Mammary epithelial cell (primary cell): ENCODE results near the gene CAMTA1.

Experiments
- CTCF ChIP-seq, 2 donors: IDR thresholded peaks in 1 of 2; conservative IDR thresholded peaks in 1 of 2; 2 replicates each; pipeline ENCODE4 v1.5.1; 2011 to 2012; ENCODE audit warnings: inconsistent platforms in 2 of 2, low read length in 2 of 2, mild to moderate bottlenecking in 2 of 2, control low read depth in 1 of 2, low read depth in 1 of 2; ENCODE audit not compliant: insufficient read depth in 1 of 2; ENCODE audit errors: extremely low read depth in 1 of 2
- EZH2 ChIP-seq: IDR thresholded peaks from 2 replicates; pipeline ENCODE4 v1.6.1; 2012; ENCODE audit warnings: low read length, inconsistent platforms, borderline replicate concordance

GRCh38 chr1:6962478-6962995, 177.3 kb downstream of the CAMTA1 start:
- no peak for TF ChIP-seq CTCF (conservative IDR thresholded peaks at IDR 0.05 in 1 of 2, IDR thresholded peaks at IDR 0.05 in 1 of 2; ENCODE audit: extremely low read depth in 1 of 2, insufficient read depth in 1 of 2, low read depth in 1 of 2, low read length in 2 of 2)
- no peak for TF ChIP-seq EZH2
